ENCODE results near the gene DNAL1. TPM values are rescaled to one million over a fixed set of nuclear protein-coding genes. Genes with fewer than 3 reads are reported as not detected.

DNAL1 gene
- total and polyA plus RNA-seq, 2 of the 13 experiments (the other 11 are each of a cell fraction or from before 2014, with no cell fraction given) = 1.4 to 13.3 TPM

- Histone ChIP-seq H4K20me1 (ENCODE audit: insufficient read depth, low read length) (no peaks in the 10 kb centered on the region), H3K4me3 (replicated peaks in 1 of 3; ENCODE audit: insufficient read depth in 1 of 3, low read depth in 2 of 3, low read length in 3 of 3) (peak overlapping the region; percentile 49 to 68 (median 51)), H3K9me3 (ENCODE audit: low read length) (no peaks in the 10 kb centered on the region), H3K9ac (ENCODE audit: insufficient read depth, low read depth, low read length) (peak overlapping the region; percentile 56), H3K4me1 (ENCODE audit: insufficient read depth, low read length) (peaks cover 32% of the 10 kb centered on the region), H3K36me3 (replicated peaks in 1 of 2; ENCODE audit: control insufficient read depth in 1 of 2, insufficient read depth in 2 of 2, low read length in 2 of 2) (no peaks in the 10 kb centered on the region), H3K79me2 (ENCODE audit: insufficient read depth, low read length) (no peaks in the 10 kb centered on the region), H2AFZ (ENCODE audit: low read length) (peak overlapping the region; percentile 64), H3K27me3 (ENCODE audit: control insufficient read depth in 1 of 2, insufficient read depth in 2 of 2, low read length in 2 of 2) (no peaks in the 10 kb centered on the region), H3K4me2 (ENCODE audit: low read depth, low read length) (peak overlapping the region; percentile 91), H3K27ac (ENCODE audit: extremely low read length, insufficient read depth, low read length) (no peak overlapping the region)
- ChIA-PET POLR2A (interaction anchor here (1.0 kb wide), 1 partner anchor 125 kb away, joined by 3 read pairs; no protein-coding TSS in a partner anchor), CTCF (ENCODE audit: low intra/inter-chr PET ratio, low total read pairs) (interaction anchor here (1.1 to 1.6 kb wide), 3 partner anchors 29 to 124 kb away, joined by 3 to 8 read pairs (median 3); no protein-coding TSS in a partner anchor)
- in situ Hi-C loops (cut with HindIII; ENCODE audit: extremely low pct_ligation_motif_present, low pct_unique_long_range_greater_than_20kb) (loop anchor here (5.0 to 10.0 kb wide), 2 partner anchors 59 to 126 kb away; no protein-coding TSS in a partner anchor), intact Hi-C loops (cut with micrococcal nuclease; ENCODE audit: unreplicated experiment) (loop anchor here (2.0 to 10.0 kb wide), 2 partner anchors 59 to 125 kb away; no protein-coding TSS in a partner anchor)
- 39% methylated on average over 17 of the region's 44 CpGs for WGBS (ENCODE audit: low lambda C conversion rate)
- FAIRE-seq (peak; percentile 90), ATAC-seq (peak; percentile 88), DNase-seq (ENCODE audit: low spot score) (peak; percentile 59)
- no TSS peak for BruUV-seq (replicated peaks)
- TF ChIP-seq ZNF737 (CRISPR knock-in tag; IDR thresholded peaks at IDR 0.05; ENCODE audit: borderline replicate concordance) = no peak
- no peak for TF ChIP-seq ZNF484 (CRISPR knock-in tag; IDR thresholded peaks at IDR 0.05; ENCODE audit: borderline replicate concordance, low read depth)
- peak; percentile 44; the same call in 1 of the 2 replicates for TF ChIP-seq KDM5A (IDR thresholded peaks at IDR 0.05; ENCODE audit: borderline replicate concordance, low read length)
- no peak for TF ChIP-seq ZNF569 (CRISPR knock-in tag; IDR thresholded peaks at IDR 0.05; ENCODE audit: borderline replicate concordance)
- peak; percentile 48; the same call in 1 of the 2 replicates for TF ChIP-seq YEATS4 (CRISPR knock-in tag; IDR thresholded peaks at IDR 0.05; ENCODE audit: borderline replicate concordance)
- no peak for TF ChIP-seq ZNF234 (CRISPR knock-in tag; conservative IDR thresholded peaks at IDR 0.05)
- TF ChIP-seq SMAD3 (CRISPR knock-in tag; IDR thresholded peaks at IDR 0.05) = 0 out of 2 replicates have a peak, but pooled peaks have one; percentile 16
- no peak for TF ChIP-seq ZNF747 (CRISPR knock-in tag; IDR thresholded peaks at IDR 0.05; ENCODE audit: borderline replicate concordance)
- no peak for TF ChIP-seq RFX1 (IDR thresholded peaks at IDR 0.05)
- no peak for TF ChIP-seq NRL (CRISPR knock-in tag; IDR thresholded peaks at IDR 0.05; ENCODE audit: borderline replicate concordance)
- no peak for TF ChIP-seq FOXP4 (CRISPR knock-in tag; IDR thresholded peaks at IDR 0.05)
- no peak for TF ChIP-seq ZNF382 (CRISPR knock-in tag; IDR thresholded peaks at IDR 0.05; ENCODE audit: borderline replicate concordance)
- no peak for TF ChIP-seq ZNF512 (CRISPR knock-in tag; IDR thresholded peaks at IDR 0.05)
- TF ChIP-seq ZBTB43 (CRISPR knock-in tag; conservative IDR thresholded peaks at IDR 0.05) = no peak
Observed at GRCh38 chr14:73633116-73634010, 11.4 kb upstream of the DNAL1 start.

Data from HepG2 (cell line).